ENCODE results near the gene KCNJ3. TPM values are rescaled to one million over a fixed set of nuclear protein-coding genes. Genes with fewer than 3 reads are reported as not detected.

KCNJ3 gene
- total RNA-seq, 4 donors from 2014 or later, result 0.26 TPM; not detected in 3

GRCh38 chr2:154706660-154707059 is 8.2 kb downstream of the KCNJ3 start:
- H3K9me3 ChIP-seq, result no peaks in the 10 kb centered on the region
- WGBS, result 46% methylated on average over 1 of the region's 1 CpG
- TF ChIP-seq POLR2A (IDR thresholded peaks at IDR 0.05) (no peak), CTCF (IDR thresholded peaks at IDR 0.05) (no peak), POLR2AphosphoS5 (IDR thresholded peaks at IDR 0.05) (no peak)
- H3K4me1 ChIP-seq, result no peaks in the 10 kb centered on the region
- DNase-seq (ENCODE audit: low spot score in 2 of 2), result no peak
- H3K36me3 ChIP-seq, result no peaks in the 10 kb centered on the region
- H3K27me3 ChIP-seq, result no peaks in the 10 kb centered on the region
- H3K4me3 ChIP-seq, result no peak overlapping the region
- H3K27ac ChIP-seq, result no peak overlapping the region

GRCh38 chr2:154707994-154708575 is 9.6 kb downstream of the KCNJ3 start:
- Histone ChIP-seq H3K27ac (no peak overlapping the region), H3K36me3 (no peaks in the 10 kb centered on the region), H3K4me1 (no peaks in the 10 kb centered on the region), H3K9me3 (no peaks in the 10 kb centered on the region), H3K27me3 (no peaks in the 10 kb centered on the region), H3K4me3 (no peak overlapping the region)
- DNase-seq (ENCODE audit: low spot score in 2 of 2), result no peak
- no peak for TF ChIP-seq POLR2A (IDR thresholded peaks at IDR 0.05)
- TF ChIP-seq EP300 (IDR thresholded peaks at IDR 0.05), result no peak
- TF ChIP-seq CTCF (IDR thresholded peaks at IDR 0.05), result no peak
- TF ChIP-seq POLR2AphosphoS5 (IDR thresholded peaks at IDR 0.05), result no peak
- WGBS, result 82% methylated on average over 3 of the region's 3 CpGs

- no peak for DNase-seq (ENCODE audit: low spot score in 2 of 2)
- H3K9me3 ChIP-seq, result no peaks in the 10 kb centered on the region
- no peaks in the 10 kb centered on the region for H3K4me1 ChIP-seq
- no peaks in the 10 kb centered on the region for H3K36me3 ChIP-seq
- 51% methylated on average over 3 of the region's 3 CpGs for WGBS
- TF ChIP-seq POLR2AphosphoS5 (IDR thresholded peaks at IDR 0.05) (no peak), EP300 (IDR thresholded peaks at IDR 0.05) (no peak), POLR2A (IDR thresholded peaks at IDR 0.05) (no peak), CTCF (IDR thresholded peaks at IDR 0.05) (no peak)
- no peak overlapping the region for H3K27ac ChIP-seq
- no peak overlapping the region for H3K4me3 ChIP-seq
- H3K27me3 ChIP-seq, result no peaks in the 10 kb centered on the region
Observed at GRCh38 chr2:154709215-154709614, 10.7 kb downstream of the KCNJ3 start.

- no peaks in the 10 kb centered on the region for H3K4me1 ChIP-seq
- no peaks in the 10 kb centered on the region for H3K36me3 ChIP-seq
- no peak for TF ChIP-seq POLR2AphosphoS5 (IDR thresholded peaks at IDR 0.05)
- no peak for TF ChIP-seq EP300 (IDR thresholded peaks at IDR 0.05)
- TF ChIP-seq POLR2A (IDR thresholded peaks at IDR 0.05), result no peak
- TF ChIP-seq CTCF (IDR thresholded peaks at IDR 0.05), result no peak
- WGBS, result 92% methylated on average over 2 of the region's 2 CpGs
- H3K27ac ChIP-seq, result no peak overlapping the region
- H3K4me3 ChIP-seq, result no peak overlapping the region
- H3K9me3 ChIP-seq, result no peaks in the 10 kb centered on the region
- H3K27me3 ChIP-seq, result no peaks in the 10 kb centered on the region
- DNase-seq (ENCODE audit: low spot score in 2 of 2), result no peak
Observed at GRCh38 chr2:154710078-154710477, 11.6 kb downstream of the KCNJ3 start.

- DNase-seq (ENCODE audit: low spot score in 2 of 2), result no peak
- no peak for TF ChIP-seq POLR2AphosphoS5 (IDR thresholded peaks at IDR 0.05)
- TF ChIP-seq POLR2A (IDR thresholded peaks at IDR 0.05), result no peak
- no peak for TF ChIP-seq CTCF (IDR thresholded peaks at IDR 0.05)
- no peak for TF ChIP-seq EP300 (IDR thresholded peaks at IDR 0.05)
- 94% methylated on average over 2 of the region's 2 CpGs for WGBS
- Histone ChIP-seq H3K4me3 (no peak overlapping the region), H3K27ac (no peak overlapping the region), H3K4me1 (no peaks in the 10 kb centered on the region), H3K36me3 (no peaks in the 10 kb centered on the region), H3K27me3 (no peaks in the 10 kb centered on the region), H3K9me3 (no peaks in the 10 kb centered on the region)
Observed at GRCh38 chr2:154710685-154711084, 12.2 kb downstream of the KCNJ3 start.
